GM21381 (cell line): ENCODE measurements around the gene MITF.
"Not testable (repeated sequence)": the region's sequence is repeated elsewhere in the genome, so short reads cannot be mapped to it uniquely, and the experiment has no call there.

ENCODE experiments used
- ATAC-seq: cut with Tn5 transposase; IDR thresholded peaks from one replicate; pipeline ENCODE4 v1.9.1; 2021; ENCODE audit warnings: mild to moderate bottlenecking, moderate library complexity; ENCODE audit not compliant: unreplicated experiment

The MITF gene

DNA sequence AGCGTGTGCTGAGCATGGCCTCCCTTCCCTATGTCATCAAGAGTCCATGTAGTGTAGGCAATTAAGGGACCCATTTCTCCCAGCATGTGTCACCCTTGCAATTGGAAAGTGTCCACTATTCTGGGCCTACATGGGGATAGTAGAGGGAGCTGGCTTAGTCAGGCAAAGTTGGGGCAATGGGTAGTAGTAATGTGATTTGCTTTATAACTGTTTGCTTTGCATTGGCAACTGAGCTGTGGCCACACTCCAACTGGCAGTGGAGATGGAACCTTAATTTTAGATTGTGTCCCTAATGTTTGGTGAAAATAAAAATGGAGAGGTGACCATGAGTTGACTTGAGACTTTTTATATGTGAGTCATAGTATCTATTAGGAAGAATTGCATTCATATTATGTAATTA lies 162.5 kb downstream of the MITF start:
- ATAC-seq: no peak

DNA sequence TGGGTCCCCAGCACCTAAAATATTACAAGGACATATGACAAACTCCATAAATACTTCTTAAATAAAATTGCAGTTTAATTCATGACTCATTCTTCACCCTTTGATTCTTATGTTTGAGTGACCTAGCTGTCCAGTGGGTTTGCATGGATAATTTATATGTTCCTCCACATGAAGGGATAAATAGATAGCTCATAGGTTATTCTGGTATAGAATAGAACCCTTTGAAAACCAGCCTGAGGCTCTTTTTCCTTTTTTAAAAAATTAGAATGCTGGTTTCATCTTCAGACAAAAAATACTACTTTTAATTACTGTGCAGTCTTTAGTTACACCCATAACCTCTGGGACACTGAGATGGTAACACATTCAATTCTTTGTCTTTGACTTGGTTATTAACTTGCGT lies 163.1 kb downstream of the MITF start:
- no peak for ATAC-seq

DNA sequence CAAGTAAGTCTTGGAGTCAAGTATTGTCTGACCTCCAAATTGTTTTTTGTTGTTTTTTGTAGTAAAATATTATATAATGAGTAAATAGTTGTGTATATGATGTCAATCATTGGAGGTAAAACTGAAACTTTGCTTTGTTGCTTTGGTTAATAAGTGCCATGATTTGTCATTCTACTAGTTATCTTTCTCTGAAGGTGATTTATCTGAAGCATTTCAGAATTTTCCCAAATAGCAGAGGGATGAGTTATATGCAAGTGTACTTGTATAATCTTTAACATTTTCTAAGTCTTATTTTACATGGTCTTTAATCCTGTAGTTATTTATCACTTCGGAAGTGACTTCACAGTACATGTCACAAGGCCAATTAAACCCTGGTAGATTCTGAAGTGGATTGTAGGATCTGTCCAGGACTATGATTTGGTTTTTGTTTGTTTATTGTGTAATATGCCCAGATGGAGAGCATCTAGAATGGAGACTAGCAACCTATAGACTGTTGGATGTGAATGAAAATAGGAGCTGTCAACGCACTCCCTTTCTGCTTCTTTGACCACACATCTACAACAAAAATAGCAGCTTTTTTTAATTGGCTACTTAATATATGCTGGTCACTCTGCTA lies 167.2 kb downstream of the MITF start:
- no peak for ATAC-seq

DNA sequence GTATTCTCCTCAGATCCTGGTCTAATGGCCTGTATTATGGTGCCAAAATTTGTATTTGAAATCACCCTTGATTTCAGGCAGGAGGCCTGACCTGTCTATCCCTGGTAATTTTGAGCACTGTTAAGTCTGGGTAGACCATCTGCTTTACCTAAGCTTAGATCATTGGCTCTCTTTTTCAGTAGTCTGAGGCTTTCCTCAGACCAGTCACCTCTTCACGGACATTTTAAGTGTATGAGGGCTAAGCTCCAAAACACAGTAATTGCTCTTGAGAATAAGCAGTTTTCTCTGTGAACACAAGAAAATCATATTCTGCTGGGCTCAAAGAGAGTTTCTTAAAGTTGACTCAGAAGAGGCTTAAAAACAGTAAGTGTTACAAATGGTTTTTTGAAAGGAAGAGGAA lies 168.3 kb downstream of the MITF start:
- ATAC-seq: no peak

DNA sequence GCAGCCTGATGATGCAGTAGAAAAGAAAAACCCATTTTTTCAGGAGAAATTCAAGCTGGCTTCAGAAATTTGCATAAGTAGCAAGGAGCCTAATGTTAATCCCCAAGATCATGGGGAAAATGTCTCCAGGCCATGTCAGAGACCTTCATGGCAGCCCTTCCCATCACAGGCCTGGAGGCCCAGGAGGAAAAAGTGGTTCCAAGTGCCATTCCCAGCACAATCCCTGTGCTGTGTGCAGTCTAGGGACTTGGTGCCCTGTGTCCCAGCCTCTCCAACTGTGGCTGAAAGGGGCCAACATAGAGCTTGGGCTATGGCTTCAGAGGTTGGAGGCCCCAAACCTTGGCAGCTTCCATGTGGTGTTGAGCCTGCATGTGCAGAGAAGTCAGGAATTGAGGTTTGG lies 170.6 kb downstream of the MITF start:
- ATAC-seq: not testable (repeated sequence)

DNA sequence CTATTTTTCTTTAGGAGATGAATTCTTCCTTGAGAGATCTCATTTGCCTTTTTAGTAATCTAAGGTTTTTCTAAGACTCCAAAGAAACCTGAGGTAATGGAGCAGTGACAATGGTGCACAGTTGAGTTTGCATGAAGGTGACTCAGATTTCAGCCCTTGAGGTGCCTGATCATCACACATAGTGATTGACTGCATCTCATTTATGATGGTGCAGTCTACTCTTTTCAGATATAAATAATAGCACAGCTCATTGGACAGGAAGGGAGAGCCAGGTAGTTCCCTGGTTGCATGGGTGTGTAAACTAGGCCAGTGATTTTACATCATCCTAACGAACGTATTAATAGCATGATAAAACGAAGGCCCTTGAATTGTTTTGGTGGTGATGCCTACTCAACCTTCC lies 174.2 kb downstream of the MITF start:
- ATAC-seq: no peak

DNA sequence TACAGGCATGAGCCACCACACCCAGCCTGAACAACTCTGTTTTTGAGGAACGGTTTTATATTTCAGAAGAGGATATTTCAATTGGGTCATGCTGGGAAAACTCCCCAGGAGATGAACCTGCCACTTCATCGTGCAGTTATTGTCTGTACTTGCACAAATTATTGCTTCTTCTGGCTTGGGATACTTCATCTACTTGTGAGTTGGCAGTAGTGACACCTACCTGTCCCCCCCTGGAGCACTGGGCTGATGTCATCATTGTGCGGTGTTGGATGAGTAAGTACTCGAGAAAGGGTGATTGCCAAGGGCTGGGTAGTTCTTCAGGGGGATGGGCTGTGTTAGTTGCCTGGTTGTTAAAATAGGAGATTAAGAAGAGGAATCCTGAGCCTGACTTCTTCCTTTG lies 175.1 kb downstream of the MITF start:
- no peak for ATAC-seq

DNA sequence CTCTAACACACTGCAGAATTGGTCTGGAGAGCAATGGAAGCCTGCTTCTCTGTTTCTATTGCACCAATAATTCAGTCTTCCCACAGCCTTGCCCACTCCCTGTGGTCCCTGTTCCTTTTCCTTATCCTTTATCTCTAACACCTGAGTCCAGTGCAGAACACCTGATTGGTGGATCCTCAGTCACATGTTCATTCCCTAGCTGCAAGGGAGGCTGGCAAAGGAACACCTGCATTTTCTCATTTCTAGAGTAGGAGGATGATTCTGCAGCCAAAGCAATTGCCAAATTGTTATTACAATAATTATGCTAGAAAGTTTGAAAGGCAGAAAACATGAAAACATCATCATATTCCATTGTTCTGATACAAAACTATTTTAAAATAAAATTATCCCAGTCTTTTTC lies 176.5 kb downstream of the MITF start:
- ATAC-seq: no peak

DNA sequence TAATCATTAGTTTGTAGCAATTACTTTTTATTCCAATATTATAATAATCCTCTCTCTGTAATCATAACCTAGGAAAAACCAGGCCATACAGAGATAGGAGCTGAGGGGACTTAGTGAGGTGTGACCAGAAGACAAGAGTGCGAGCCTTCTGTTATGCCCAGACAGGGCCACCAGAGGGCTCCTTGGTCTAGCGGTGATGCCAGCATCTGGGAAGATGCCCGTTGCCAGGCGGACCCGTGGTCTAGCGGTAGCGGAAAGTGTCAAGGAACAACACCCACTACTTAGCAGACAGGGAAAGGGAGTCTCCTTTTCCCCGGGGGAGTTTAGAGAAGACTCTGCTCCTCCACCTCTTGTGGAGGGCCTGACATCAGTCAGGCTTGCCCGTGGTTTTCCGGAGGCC lies 180.7 kb downstream of the MITF start:
- not testable (repeated sequence) for ATAC-seq

DNA sequence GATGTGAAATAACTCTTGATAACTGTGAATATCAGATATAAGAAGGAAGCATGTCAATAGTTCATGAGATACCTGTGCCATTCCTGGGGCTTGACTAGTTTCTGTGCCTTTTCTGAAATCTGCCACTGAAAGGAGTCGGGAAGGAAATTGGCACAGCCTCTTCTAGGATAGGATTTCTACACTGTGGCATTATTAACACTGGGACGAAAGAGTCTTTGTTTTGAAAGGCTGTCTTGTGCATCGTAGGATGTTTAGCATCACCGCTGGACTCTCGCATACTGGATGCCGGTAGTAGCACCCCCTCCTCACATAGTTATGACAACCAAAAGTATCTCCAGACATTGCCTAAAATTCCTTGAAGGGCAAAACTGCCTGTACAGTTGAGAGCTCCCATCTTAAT lies 182.4 kb downstream of the MITF start:
- ATAC-seq: no peak

DNA sequence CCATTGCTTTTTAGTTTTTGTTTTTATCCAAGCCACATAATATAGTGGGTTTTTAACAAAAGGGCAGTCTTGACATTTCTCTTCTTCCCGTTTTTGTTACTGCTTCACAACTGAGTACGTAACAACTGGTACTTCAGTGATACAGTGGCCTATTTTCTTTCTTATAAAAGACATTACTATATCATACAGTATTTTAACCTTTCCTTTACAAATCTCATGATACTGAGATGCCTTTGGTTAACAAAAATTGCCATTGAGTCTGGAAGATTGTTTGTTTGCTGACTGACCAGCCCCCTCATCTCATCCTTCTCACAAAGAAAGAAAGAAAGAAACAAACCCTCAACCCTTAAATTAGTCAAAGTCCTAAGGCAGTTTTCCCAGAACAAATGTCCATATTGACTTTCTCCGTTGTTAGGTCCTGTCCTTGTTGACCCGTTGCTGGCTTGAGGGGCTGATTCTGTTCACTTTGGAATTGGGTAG lies 183.3 kb downstream of the MITF start:
- ATAC-seq: no peak

DNA sequence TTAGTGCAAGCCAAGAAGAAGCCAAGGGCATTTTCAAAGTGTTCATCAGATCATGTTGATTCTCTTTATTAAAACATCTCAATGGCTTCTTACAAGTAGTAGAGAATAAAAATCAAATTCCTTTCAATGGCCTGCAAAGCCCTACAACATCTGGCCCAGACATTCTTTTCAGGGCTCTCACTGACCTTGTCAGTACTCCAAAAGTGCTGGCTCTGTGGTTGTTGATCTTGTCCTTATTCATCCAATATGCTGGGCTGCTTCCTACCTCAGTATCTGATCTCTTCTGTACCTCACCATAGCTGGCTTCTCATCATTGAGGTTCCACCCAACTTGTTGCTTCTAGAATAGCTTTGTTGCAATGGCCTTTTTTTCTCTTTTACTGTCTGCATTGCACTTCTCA lies 186.2 kb downstream of the MITF start:
- no peak for ATAC-seq

DNA sequence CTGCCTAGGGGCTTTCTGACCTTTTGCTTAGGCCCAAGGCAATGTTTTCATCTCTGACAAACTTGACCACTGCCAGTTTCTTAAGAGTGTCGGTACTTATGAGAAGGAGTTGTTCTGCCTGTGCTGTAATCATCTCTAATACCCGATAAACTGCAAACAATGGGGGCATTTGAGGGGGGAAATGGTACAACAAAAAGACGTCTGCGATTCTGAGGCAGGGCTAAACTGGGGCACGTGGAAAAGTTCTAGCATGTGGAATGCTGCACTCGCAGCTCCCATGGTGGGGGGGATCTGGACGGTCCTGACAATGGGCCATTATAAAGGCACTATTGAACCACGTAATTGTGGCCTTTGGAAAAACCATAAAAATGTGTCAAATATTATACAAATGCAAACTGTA lies 187.1 kb downstream of the MITF start:
- no peak for ATAC-seq

DNA sequence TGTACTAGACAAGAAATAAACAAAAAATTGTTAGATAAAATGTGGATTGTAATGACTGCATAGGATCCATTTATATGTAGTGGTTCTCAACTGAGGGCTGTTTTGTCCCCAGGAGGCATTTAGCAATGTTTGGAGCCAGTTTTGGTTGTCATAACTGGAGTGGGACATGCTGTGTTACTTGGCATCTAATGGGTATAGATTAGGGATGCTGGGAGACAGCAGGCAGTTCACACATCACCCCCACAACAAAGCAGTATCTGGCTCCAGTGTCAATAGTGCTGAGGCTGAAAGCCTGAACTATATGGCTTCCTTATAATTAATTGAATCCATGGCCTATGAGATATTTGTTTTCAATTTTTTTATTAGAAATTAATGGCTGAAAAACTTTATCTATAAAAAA lies 188.3 kb downstream of the MITF start:
- no peak for ATAC-seq

DNA sequence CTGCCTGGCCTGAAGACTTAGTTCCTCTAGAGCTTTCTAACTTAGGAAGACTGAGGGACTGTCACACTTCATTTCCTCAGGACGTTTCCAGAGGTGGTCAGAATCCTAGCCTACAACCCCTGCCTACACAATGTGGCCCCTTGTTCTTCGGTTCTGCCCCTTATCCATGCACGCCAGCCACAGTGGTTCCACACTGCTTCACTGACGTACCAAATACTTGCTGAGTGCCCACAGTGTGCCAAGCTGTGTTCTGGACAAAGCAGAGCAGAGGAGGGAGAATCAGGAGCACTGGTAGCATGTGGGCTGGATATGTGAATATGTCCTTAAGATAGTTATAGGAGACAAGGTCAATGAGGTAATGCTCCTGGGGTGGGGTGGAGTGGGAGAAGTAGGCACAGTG lies 189.8 kb downstream of the MITF start:
- no peak for ATAC-seq

DNA sequence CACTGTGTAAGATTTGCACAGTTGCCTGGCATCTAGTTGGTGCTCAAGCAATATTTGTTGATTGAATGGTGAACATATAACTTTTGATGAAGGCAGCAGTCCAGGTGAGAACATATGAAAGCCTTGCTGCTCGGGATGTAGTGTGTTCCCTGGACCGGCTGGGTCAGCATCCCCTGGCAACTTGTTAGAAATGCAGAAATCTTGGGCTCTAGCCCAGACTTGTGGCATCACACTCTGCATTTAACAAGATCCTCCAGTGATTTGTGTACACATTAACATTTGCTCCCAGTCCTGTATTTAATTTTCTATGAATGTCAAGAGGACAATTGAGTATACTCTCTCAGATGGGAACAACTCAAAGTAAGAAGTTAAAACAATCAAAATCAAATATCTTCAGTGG lies 191.3 kb downstream of the MITF start:
- ATAC-seq: no peak

DNA sequence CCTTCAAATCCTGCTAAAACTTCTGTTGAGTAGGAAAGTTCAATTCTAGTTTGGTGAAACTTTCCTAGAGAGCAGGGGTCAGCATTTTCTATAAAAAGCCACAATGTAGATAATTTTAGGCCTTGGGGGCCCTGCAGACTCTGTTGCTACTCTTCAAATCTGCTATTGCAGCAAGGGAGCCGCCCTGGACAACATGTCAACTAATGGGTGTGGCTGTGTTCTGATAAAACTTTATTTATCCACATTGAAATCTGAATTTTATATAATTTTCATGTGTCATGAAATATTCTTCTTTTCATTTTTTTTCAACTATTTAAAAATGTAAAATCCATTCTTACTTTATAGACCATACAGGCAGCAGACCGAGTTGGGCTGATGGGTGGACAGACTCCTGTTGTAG lies 192.8 kb downstream of the MITF start:
- no peak for ATAC-seq

DNA sequence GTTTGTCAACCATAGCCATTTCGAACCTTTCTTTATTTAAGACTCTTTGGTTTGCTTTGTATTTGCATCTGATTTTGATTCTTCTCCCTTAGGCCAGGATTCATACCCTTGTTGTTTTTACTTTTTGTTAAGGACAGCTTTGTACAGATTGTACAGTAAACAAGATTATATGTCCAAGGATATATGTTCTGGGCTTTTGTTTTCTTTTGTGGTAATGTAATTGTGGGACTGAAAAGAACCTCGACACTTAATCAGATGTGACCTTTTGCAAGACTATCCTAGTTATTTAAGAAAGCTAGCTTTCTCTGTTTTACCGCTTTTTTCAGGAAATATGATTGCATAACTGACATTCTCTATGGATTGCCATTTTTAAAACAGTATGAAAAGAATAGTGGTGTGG lies 193.2 kb downstream of the MITF start:
- ATAC-seq: no peak

DNA sequence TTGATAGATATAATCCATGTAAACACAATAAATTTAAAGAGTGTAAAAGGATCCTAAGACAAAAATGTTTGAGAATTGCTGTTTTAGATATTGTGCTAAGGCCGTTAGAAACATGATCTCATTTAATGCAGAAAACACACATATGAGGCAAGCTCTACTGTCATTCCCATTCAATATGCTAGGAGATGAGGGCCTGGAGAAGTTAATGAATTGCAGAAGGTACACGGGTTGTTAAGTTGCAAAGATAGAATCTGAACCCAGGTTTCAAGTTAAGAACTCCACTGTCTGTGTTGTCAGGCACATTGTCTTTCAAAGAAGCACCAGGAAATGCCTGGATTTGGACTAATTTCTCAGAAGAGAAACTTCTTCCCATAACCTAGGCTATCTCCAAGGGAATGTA lies 195.1 kb downstream of the MITF start:
- ATAC-seq: no peak

DNA sequence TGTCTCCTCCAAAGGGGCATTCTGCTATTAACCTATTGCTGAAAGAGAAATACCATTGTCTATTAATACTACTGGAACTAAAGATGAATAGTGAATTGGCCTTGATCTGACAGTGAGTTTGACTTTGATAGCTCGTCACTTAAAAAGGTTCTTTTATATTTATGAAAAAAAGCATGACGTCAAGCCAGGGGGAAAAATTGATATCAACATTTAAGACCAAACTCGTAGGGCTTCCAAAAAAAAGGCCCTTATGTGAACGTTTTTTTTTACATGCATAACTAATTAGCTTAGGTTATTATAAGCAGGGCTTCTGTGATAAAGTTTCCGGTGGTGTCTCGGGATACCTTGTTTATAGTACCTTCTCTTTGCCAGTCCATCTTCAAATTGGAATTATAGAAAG lies 197.0 kb downstream of the MITF start:
- no peak for ATAC-seq

DNA sequence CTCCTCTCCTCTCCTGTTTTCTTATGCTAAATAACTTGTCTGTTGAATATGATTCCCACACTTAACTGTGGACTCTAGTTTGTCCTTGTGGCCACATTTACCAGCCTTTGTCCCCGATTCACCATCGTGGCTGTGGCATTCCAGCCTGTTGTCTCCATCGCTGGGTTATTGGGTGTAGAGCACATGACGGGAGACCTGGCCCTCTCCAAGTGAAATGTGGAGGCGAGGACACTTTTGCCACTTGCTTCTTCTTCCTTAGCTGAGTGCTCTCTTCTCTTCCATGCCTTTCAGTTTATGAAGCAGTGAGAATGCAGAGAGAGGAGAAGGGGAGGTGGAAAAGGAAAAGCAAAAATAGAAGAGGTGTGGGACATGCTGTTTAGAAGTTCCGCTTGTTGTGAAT lies 198.8 kb downstream of the MITF start:
- ATAC-seq: no peak

DNA sequence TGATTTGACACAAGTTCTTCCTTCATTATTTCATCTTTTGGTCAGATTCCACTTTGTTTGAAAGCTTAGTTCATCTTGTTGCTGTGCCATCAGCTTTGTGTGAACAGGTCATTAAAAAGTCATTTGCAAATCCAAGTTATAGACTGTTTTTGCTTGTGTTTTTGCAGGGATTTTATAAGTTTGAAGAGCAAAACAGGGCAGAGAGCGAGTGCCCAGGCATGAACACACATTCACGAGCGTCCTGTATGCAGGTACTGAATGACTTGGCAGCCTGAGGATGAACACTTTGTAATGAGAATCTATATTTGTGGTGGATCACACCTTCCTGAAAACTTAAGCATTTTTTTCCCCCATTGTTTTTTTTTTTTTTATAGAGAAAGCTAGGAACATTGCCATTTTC lies 199.7 kb downstream of the MITF start:
- ATAC-seq: no peak

DNA sequence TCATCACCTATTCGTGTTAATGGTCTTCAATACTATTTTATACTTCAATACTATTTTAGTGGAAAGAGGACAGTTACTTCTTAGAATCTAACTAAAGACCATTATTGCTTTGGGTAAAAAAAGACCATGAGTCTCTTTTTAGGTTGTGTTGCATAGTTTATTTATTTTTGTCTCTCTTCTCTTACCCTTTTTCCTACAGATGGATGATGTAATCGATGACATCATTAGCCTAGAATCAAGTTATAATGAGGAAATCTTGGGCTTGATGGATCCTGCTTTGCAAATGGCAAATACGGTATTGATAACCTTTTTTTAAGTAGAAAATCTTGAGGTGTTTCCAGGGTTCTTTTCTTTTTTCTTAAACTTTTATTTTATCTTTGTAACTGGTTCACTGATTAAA lies 201.8 kb downstream of the MITF start:
- ATAC-seq: no peak
